HT-29 (cell line): Measurements from ENCODE around the gene ATXN1. TPM values are rescaled to one million over a fixed set of nuclear protein-coding genes. Genes with fewer than 3 reads are reported as not detected.
"Not testable (repeated sequence)": the region's sequence is repeated elsewhere in the genome, so short reads cannot be mapped to it uniquely, and the experiment has no call there.

Source experiments
- DNase-seq: peaks from one replicate; pipeline ENCODE4 v3.0.0-alpha.2; 2015; ENCODE audit warnings: low spot score
- total RNA-seq: library from RNA; depleted of rRNA; stranded (reverse); fragments of >200 nt; shearing (Covaris generic); gene quantifications from 2 replicates; pipeline ENCODE4 v1.2.3, GENCODE V29; 2014

Gene ATXN1
- total RNA-seq, 1 experiment from 2014 or later, result 39.1 TPM

DNA sequence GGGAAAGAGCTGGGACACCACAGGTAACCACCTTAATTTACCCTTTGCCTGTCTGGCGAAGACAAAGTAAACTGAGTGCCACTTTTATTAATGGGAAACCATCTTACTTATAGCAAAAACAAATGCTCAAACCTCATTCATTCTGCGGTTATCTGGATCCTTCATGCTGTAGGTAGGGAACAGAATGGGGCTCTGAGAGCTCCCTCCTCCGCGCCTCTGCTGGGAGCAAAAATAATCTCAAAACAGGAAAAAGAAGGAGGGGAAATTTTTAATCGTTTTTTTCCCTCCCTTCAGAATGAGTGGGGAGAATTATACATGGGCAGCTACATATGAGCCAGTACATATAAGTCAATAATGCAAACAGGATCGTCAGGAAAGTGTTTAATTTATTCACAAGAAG, 345.6 kb downstream of the ATXN1 start:
- DNase-seq, result no peak

DNA sequence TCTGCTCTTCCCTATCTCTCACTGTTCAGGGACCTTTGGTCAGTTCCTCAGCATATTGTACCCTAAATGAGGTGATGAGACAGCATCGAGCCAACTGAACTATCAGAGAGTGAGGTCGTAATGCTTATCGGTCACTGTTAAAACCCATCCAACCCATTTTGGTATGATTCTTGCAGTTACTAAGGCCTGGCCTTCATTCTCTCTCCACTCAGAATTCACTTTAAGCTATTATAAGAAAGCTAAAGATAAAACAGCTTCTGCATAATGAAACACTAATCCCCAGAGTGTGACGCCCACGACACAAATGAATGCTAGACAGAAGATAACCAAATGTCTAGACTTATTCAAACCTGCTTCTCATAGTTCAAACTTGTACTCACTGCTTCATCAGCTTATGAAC, 347.1 kb downstream of the ATXN1 start:
- DNase-seq, result no peak

GRCh38 chr6:16413399-16413798, 347.9 kb downstream of the ATXN1 start:
- DNase-seq, result no peak

- DNase-seq, result no peak
These were observed 348.3 kb downstream of the ATXN1 start for GRCh38 chr6:16412982-16413381.

DNA sequence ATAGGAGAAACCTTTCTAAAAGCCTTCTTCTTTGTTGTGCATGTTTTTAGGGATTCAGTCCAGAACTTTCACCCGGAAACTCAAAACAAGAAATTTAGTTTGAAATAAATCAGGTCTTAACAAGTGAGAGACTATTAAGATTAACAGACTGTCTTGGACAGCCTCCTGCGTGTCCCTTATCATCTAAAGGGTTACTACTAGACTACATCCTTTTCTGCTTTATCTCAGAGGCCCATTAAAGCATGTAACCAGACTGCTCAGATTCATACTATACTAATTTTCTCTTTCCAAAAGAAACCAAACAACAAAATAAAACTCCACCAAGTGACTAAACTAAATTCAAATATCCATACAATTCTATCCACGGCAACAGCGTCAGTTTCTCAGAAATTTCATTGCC, 349.1 kb downstream of the ATXN1 start:
- no peak for DNase-seq

GRCh38 chr6:16409531-16410441, 351.5 kb downstream of the ATXN1 start:
- DNase-seq, result peak; percentile 54

DNA sequence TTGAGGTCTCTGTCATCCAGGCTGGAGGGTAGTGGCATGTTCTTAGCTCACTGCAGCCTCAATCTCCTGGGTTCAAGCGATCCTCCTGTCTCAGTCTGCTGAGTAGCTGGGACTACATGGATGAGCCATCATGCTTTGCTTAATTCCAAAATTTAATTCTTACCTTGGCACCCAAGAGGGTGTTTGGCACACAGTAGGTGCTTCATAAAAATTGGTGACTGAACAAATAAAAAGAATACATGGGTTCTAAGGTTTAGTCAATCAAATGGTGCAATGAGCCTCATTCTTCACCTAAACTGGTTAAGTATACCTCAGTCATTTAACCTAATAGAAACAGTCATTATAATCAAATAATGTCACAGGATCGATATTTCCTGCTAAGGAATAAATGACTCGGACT, 352.5 kb downstream of the ATXN1 start:
- no peak for DNase-seq

- DNase-seq, result no peak
These were observed 354.3 kb downstream of the ATXN1 start for GRCh38 chr6:16406966-16407365.

GRCh38 chr6:16406538-16406937, 354.7 kb downstream of the ATXN1 start:
- not testable (repeated sequence) for DNase-seq

DNA sequence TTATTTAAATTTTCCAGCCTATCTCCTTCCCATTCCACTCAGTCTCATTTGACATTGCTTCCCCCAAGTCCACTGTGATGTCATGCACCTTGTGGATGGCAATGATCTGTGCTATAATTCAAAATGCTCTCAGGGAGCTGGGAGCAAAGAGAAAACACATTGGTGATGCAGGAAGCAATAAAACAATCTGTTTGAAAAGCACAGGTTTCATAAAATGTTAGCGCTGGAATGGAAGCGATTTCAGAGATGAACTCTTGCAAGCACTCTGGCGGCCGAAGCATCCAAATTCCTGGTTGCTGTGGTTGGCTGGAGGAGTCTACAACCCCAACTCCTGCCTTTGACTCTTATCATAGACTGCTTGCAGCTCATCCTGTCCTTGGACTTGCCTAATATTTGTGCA, 355.9 kb downstream of the ATXN1 start:
- DNase-seq, result no peak

DNA sequence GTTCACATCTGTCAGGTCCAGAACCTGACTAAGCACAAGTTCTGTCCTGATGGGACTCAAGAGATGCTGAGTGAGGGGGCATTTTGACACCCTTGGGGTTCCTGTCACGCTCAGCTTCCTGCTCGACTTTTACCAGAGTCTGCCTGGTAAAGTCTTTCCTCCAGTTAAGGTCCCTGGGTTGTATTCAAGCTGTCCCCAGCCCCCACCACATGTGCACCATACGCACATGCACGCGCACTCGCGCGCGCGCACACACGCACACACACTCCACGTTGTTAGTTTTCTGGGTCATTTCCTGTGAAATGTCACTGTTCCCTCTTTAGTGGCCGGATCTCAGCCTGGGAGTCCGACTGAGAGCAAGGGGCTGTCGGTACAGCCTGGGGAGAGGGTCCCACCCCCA, 356.8 kb downstream of the ATXN1 start:
- no peak for DNase-seq

DNA sequence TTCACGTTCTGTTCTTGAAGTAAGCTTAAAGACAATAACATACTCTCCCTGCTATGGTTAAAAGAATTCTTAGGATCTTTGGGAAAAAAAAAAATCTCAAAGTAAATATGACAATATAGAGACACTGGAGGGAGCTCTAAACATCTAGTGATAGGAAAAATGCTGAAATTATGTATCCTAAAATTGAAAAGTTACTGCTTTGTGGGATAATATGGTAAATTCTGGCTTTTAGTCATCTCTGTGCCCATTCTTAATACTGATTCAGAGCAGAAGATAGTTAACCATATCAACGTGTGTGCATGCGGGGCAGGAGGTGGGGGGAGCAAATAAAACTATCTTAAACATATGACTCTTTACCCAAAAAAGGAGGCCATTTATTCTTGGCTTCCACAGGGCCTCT, 357.4 kb downstream of the ATXN1 start:
- no peak for DNase-seq

- no peak for DNase-seq
These were observed 358.7 kb downstream of the ATXN1 start for GRCh38 chr6:16402581-16402900.

- no peak for DNase-seq
These were observed 361.0 kb downstream of the ATXN1 start for GRCh38 chr6:16400248-16400760.

- no peak for DNase-seq
These were observed 361.6 kb downstream of the ATXN1 start for GRCh38 chr6:16399695-16400094.

DNA sequence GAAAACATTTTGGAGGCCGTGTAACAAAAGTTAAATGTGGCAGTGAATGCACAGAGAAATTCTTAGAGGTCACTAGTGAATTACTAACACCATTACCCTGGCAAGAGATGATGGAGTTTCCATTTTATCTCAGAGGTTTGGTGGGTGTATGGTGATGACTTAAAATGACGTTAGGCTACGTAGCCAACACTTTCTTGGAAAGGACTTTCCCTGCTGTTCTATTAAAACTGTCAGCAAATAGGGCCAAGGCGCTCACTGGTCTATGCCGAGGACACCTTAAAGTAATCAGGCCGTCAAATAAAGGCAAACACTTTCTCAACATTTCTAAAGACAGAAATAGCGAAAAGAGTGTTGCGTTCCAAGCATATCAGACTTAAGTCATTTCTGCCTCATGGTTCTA, 362.1 kb downstream of the ATXN1 start:
- DNase-seq, result no peak

DNA sequence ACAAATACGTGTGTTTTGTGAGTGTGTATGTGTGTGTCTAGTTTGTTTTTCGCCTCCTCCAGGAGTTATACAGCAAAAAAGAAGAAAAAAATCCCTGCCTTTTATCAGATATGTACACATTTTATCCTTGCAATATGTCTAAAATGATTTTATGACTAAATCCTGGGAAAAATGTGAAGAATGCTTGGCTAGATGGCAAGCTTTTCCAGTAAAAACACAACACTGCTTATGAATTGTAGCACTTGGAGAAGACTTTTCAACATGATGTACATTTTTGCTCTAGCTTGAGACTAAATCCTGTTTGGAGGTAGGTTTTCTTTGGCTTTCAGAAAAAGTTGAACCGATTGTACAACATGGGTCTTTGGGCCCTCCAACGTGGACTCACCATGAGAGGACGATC, 362.7 kb downstream of the ATXN1 start:
- no peak for DNase-seq

GRCh38 chr6:16397623-16398022, 363.6 kb downstream of the ATXN1 start:
- DNase-seq, result no peak

GRCh38 chr6:16396497-16397319, 364.6 kb downstream of the ATXN1 start:
- no peak for DNase-seq

DNA sequence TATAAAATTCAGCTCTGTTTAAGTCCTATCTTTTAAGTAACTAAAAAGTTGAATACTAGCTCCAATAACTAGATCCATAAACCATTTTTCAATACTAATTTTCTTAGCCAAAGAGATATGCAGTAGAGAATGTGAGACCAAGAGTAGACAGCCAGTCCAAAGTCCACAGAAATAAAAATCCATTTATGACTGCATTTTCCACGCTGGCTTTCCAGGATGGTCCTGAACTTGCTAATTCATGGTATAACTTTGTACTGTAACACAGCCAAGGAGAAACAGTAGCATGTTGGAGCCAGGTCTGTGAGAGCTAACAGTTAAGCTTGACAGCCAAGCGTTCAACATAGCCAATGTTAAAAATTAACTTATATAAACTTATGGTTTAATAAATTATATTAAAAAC, 366.6 kb downstream of the ATXN1 start:
- no peak for DNase-seq

- DNase-seq, result no peak
These were observed 367.9 kb downstream of the ATXN1 start for GRCh38 chr6:16393326-16393725.

- DNase-seq, result no peak
These were observed 369.2 kb downstream of the ATXN1 start for GRCh38 chr6:16392010-16392409.

- DNase-seq, result no peak
These were observed 369.8 kb downstream of the ATXN1 start for GRCh38 chr6:16391451-16391912.
